ENCODE measurements around the gene SIRT6. TPM values are rescaled to one million over a fixed set of nuclear protein-coding genes. Genes with fewer than 3 reads are reported as not detected.

Gene SIRT6
- polyA plus RNA-seq, 1 experiment = 22.3 TPM

GRCh38 chr19:4217429-4218264, 35.3 kb upstream of the SIRT6 start:
- Histone ChIP-seq H3K27me3 (ENCODE audit: control insufficient read depth, insufficient read depth, low read length) (no peaks in the 10 kb centered on the region), H3K36me3 (ENCODE audit: control insufficient read depth, insufficient read depth, low read length) (no peaks in the 10 kb centered on the region), H3K4me3 (ENCODE audit: low read depth, low read length) (no peak overlapping the region)
- ChIA-PET POLR2A (no interaction called here), CTCF (interaction anchor here (1.4 to 2.1 kb wide), 3 partner anchors 9 to 16 kb away, joined by 3 to 6 read pairs (median 5); no protein-coding TSS in a partner anchor)
- no peak for TF ChIP-seq CTCF (IDR thresholded peaks at IDR 0.05; ENCODE audit: insufficient read depth, low read depth, low read length)
- DNase-seq (ENCODE audit: low read depth) = no peak

- CTCF ChIA-PET = interaction anchor here (1.8 to 2.1 kb wide), 2 partner anchors 9 to 13 kb away, joined by 5 to 6 read pairs; no protein-coding TSS in a partner anchor
- DNase-seq (ENCODE audit: low read depth) = no peak
- Histone ChIP-seq H3K36me3 (ENCODE audit: control insufficient read depth, insufficient read depth, low read length) (no peaks in the 10 kb centered on the region), H3K4me3 (ENCODE audit: low read depth, low read length) (no peak overlapping the region), H3K27me3 (ENCODE audit: control insufficient read depth, insufficient read depth, low read length) (no peaks in the 10 kb centered on the region)
- no peak for TF ChIP-seq CTCF (IDR thresholded peaks at IDR 0.05; ENCODE audit: insufficient read depth, low read depth, low read length)
- POLR2A ChIA-PET = no interaction called here
These were observed 34.5 kb upstream of the SIRT6 start for GRCh38 chr19:4216846-4217245.

GRCh38 chr19:4215807-4216206, 33.4 kb upstream of the SIRT6 start:
- H3K4me3 ChIP-seq (ENCODE audit: low read depth, low read length) = no peak overlapping the region
- POLR2A ChIA-PET = no interaction called here
- CTCF ChIA-PET = interaction anchor here (0.6 kb wide), 2 partner anchors 397 to 726 kb away, joined by 3 to 4 read pairs; no protein-coding TSS in a partner anchor
- no peaks in the 10 kb centered on the region for H3K27me3 ChIP-seq (ENCODE audit: control insufficient read depth, insufficient read depth, low read length)
- DNase-seq (ENCODE audit: low read depth) = no peak
- no peaks in the 10 kb centered on the region for H3K36me3 ChIP-seq (ENCODE audit: control insufficient read depth, insufficient read depth, low read length)
- no peak for TF ChIP-seq CTCF (IDR thresholded peaks at IDR 0.05; ENCODE audit: insufficient read depth, low read depth, low read length)

GRCh38 chr19:4213116-4213515, 30.8 kb upstream of the SIRT6 start:
- no peaks in the 10 kb centered on the region for H3K27me3 ChIP-seq (ENCODE audit: control insufficient read depth, insufficient read depth, low read length)
- CTCF ChIA-PET = interaction anchor here (1.0 to 2.7 kb wide), 2 partner anchors 12 to 73 kb away, joined by 3 to 9 read pairs; no protein-coding TSS in a partner anchor
- POLR2A ChIA-PET = no interaction called here

More at GRCh38 chr19:4213116-4213515, 30.8 kb upstream of the SIRT6 start:
- Histone ChIP-seq H3K36me3 (ENCODE audit: control insufficient read depth, insufficient read depth, low read length) (no peaks in the 10 kb centered on the region), H3K4me3 (ENCODE audit: low read depth, low read length) (no peak overlapping the region)
- TF ChIP-seq CTCF (IDR thresholded peaks at IDR 0.05; ENCODE audit: insufficient read depth, low read depth, low read length) = no peak
- no peak for DNase-seq (ENCODE audit: low read depth)
